K562 (cell line): Measurements from ENCODE around the gene GDF15. TPM values are rescaled to one million over a fixed set of nuclear protein-coding genes. Genes with fewer than 3 reads are reported as not detected.

Experiments used
- ATAC-seq: fragments of 200-7000 bp; cut with Tn5 transposase; 3 replicates; pipeline ENCODE4 v1.9.1; 2020; ENCODE audit warnings: moderate library complexity
- BruUV-seq: library from RNA; stranded (reverse); fragments of 400-500 nt; replicated peaks from 2 replicates; lab custom pipeline; 2021; lab: Mats Ljungman, UMichigan
- CTCF ChIA-PET: fragments of 300-600 bp; formaldehyde crosslinking; extraction: SDS; loops from one replicate; lab custom pipeline; 2021; ENCODE audit warnings: low intra/inter-chr PET ratio; lab: Yijun Ruan, JAX
- POLR2A ChIA-PET: fragments of 300-600, 350-650 bp; sonication (Branson Sonifier 250); formaldehyde crosslinking; extraction: SDS; loops from one replicate; lab custom pipeline; 2021; ENCODE audit warnings: antibody characterized with exemption, inconsistent platforms; lab: Yijun Ruan, JAX
- DNase-seq, 4 experiments: peaks; one replicate each; pipeline versions ENCODE4 v3.0.0 to v3.0.0-alpha.2; 2011 to 2018; ENCODE audit warnings: low spot score in 3 of 4, mixed read lengths in 3 of 4; ENCODE audit errors: extremely low read depth in 1 of 4
- FAIRE-seq: peaks from 2 replicates; lab custom pipeline; 2011; peaks lifted over from hg19 to GRCh38; lab: Jason Lieb, UNC
- H2AFZ ChIP-seq: 2 replicates; pipeline ENCODE4 v1.6.0; 2011; ENCODE audit warnings: low read depth, low read length, control low read depth, inconsistent platforms
- H3K27ac ChIP-seq: fragments of 200-600 bp; 3 replicates; pipeline ENCODE4 v1.8.0; 2011; ENCODE audit warnings: low read depth, mild to moderate bottlenecking, control low read depth, inconsistent platforms, low read length, moderate library complexity, mixed read lengths; ENCODE audit errors: extremely low read depth
- H3K27me3 ChIP-seq, 2 experiments: fragments of 300-600 bp in 1 of 2; 2 replicates in 1 of 2; 3 replicates in 1 of 2; pipeline versions ENCODE4 v1.6.0 to v1.8.0; 2011; ENCODE audit warnings: inconsistent platforms in 2 of 2, low read length in 2 of 2, mild to moderate bottlenecking in 1 of 2, mixed read lengths in 1 of 2, moderate library complexity in 1 of 2; ENCODE audit not compliant: control insufficient read depth in 2 of 2, insufficient read depth in 2 of 2
- H3K36me3 ChIP-seq: fragments of 300-600 bp; 3 replicates; pipeline ENCODE4 v1.8.0; 2011; ENCODE audit warnings: mild to moderate bottlenecking, low read length, inconsistent platforms; ENCODE audit not compliant: control insufficient read depth, insufficient read depth
- H3K4me1 ChIP-seq, 2 experiments: fragments of 200-600 bp in 1 of 2; replicated peaks in 1 of 2; 2 replicates in 1 of 2; 3 replicates in 1 of 2; pipeline versions ENCODE4 v1.5.1 to v1.8.0; 2011; ENCODE audit warnings: inconsistent platforms in 2 of 2, low read length in 2 of 2, mild to moderate bottlenecking in 1 of 2, mixed read lengths in 1 of 2, moderate library complexity in 1 of 2; ENCODE audit not compliant: control insufficient read depth in 2 of 2, insufficient read depth in 2 of 2
- H3K4me2 ChIP-seq: 2 replicates; pipeline ENCODE4 v1.6.1; 2011; ENCODE audit warnings: low read length, control low read depth, inconsistent platforms, mixed read lengths; ENCODE audit not compliant: insufficient read depth
- H3K4me3 ChIP-seq: fragments of 200-600 bp; sonication (generic), shearing (Covaris generic); 2 replicates; pipeline ENCODE4 v1.5.1; 2016; ENCODE audit warnings: control low read depth, inconsistent platforms
- H3K79me2 ChIP-seq: fragments of 200-600 bp; 3 replicates; pipeline ENCODE4 v1.8.0; 2011; ENCODE audit warnings: low read length, inconsistent platforms; ENCODE audit not compliant: control insufficient read depth, insufficient read depth
- H3K9ac ChIP-seq, 2 experiments: 2 replicates each; pipeline versions ENCODE4 v1.6.0 to v1.6.1; 2011; ENCODE audit warnings: low read depth in 2 of 2, low read length in 2 of 2, control low read depth in 1 of 2, inconsistent platforms in 1 of 2, mild to moderate bottlenecking in 1 of 2, mixed read lengths in 1 of 2; ENCODE audit not compliant: insufficient read depth in 1 of 2
- H3K9me1 ChIP-seq: one replicate; pipeline ENCODE4 v1.6.0; 2011; ENCODE audit warnings: inconsistent platforms, mild to moderate bottlenecking, low read length, moderate library complexity; ENCODE audit not compliant: control insufficient read depth, insufficient read depth
- H3K9me3 ChIP-seq: replicated peaks from 2 replicates; pipeline ENCODE4 v1.5.1; 2011; ENCODE audit warnings: low read depth, low read length, inconsistent platforms; ENCODE audit not compliant: control insufficient read depth, insufficient read depth
- H4K20me1 ChIP-seq: replicated peaks from 2 replicates; pipeline ENCODE4 v1.6.1; 2011; ENCODE audit warnings: low read length, inconsistent platforms, mixed read lengths; ENCODE audit not compliant: control insufficient read depth, insufficient read depth
- BRF1 ChIP-seq: IDR thresholded peaks from 3 replicates; pipeline ENCODE4 v1.6.1; 2011; ENCODE audit warnings: borderline replicate concordance, mild to moderate bottlenecking; ENCODE audit not compliant: insufficient read length; ENCODE audit errors: extremely low read depth
- FOXJ3 ChIP-seq: sonication (generic); formaldehyde crosslinking; IDR thresholded peaks from 2 replicates; pipeline ENCODE4 v1.4.0; 2020; ENCODE audit warnings: mild to moderate bottlenecking, missing genetic modification reagents
- MAFK ChIP-seq: IDR thresholded peaks from 2 replicates; pipeline ENCODE4 v1.6.1; 2011; ENCODE audit warnings: low read length, improper control_type of control experiment
- MBD2 ChIP-seq: sonication (generic); IDR thresholded peaks from 2 replicates; pipeline ENCODE4 v1.6.1; 2016; ENCODE audit warnings: low read depth, borderline replicate concordance
- NFXL1 ChIP-seq: fragments of 450-650 bp; formaldehyde crosslinking; IDR thresholded peaks from 2 replicates; pipeline ENCODE4 v1.4.0; 2021; ENCODE audit warnings: mild to moderate bottlenecking
- RBM25 ChIP-seq: fragments of 200-400 bp; formaldehyde crosslinking; IDR thresholded peaks from 2 replicates; pipeline ENCODE4 v1.6.1; 2018; ENCODE audit warnings: low read length, low read depth, moderate library complexity; ENCODE audit not compliant: severe bottlenecking
- SNRNP70 ChIP-seq: fragments of 200-400 bp; formaldehyde crosslinking; optimal IDR thresholded peaks from 2 replicates; pipeline ENCODE3; 2017; ENCODE audit warnings: low read depth, low read length
- TFAP4 ChIP-seq: sonication (generic); formaldehyde crosslinking; IDR thresholded peaks from 2 replicates; pipeline ENCODE4 v1.8.0; 2022; ENCODE audit warnings: missing genetic modification reagents, mild to moderate bottlenecking, moderate library complexity, borderline replicate concordance
- ZBTB5 ChIP-seq: fragments of 450-650 bp; IDR thresholded peaks from 2 replicates; pipeline ENCODE4 v1.6.1; 2017; ENCODE audit warnings: antibody characterized with exemption
- WGBS: fragments of 100-300 bp; shearing (Covaris generic); methylation state at CpG from one replicate; pipeline ENCODE4 v1.1.6; 2016; ENCODE audit warnings: low coverage, mixed read lengths; ENCODE audit not compliant: insufficient coverage; ENCODE audit errors: missing lambda C conversion rate; 5-methylcytosine and 5-hydroxymethylcytosine counted together
- in situ Hi-C: fragments of 300-500 bp; cut with MboI; formaldehyde crosslinking; loops from 4 replicates; pipeline ENCODE4 v1.15.0; 2018; ENCODE audit warnings: inconsistent platforms, mixed read lengths
- intact Hi-C: fragments of 100-400 bp; cut with micrococcal nuclease; formaldehyde crosslinking; loops from 2 replicates; pipeline ENCODE4 v1.14.2; 2022
- polyA plus RNA-seq, 8 experiments: library from polyadenylated mRNA; depleted of rRNA in 4 of 8; stranded (reverse) in 5 of 8; unstranded in 3 of 8; fragments of >200 nt; fragmentation: Nextera tagmentation in 2 of 8; fragmentation: Illumina TruSeq in 1 of 8; extraction: Ambion mirVana in 2 of 8; extraction: Trizol in 1 of 8; gene quantifications; 2 replicates each; pipeline versions ENCODE4 v1.2.1 to v1.2.3, GENCODE V29; 2011 to 2014; ENCODE audit warnings: inconsistent platforms in 1 of 8, missing spikeins in 1 of 8
- total RNA-seq, 7 experiments: library from RNA; depleted of rRNA in 6 of 7; stranded (reverse); fragments of >200 nt in 6 of 7; fragmentation: Illumina TruSeq in 2 of 7; extraction: Trizol in 2 of 7; gene quantifications; 2 replicates each; pipeline versions ENCODE4 v1.2.1 to v1.2.3, GENCODE V29; 2011 to 2021; ENCODE audit warnings: low replicate concordance in 1 of 7
- TF ChIP-seq, protein P1 (sequence below), 3 experiments: fragments of 200-800 bp in 1 of 3; fragments of 250-450 bp in 1 of 3; fragments of 450-650 bp in 1 of 3; sonication (Bioruptor Pico) in 1 of 3; sonication (Bioruptor generic) in 1 of 3; formaldehyde crosslinking in 1 of 3; IDR thresholded peaks; 2 replicates each; pipeline versions ENCODE4 v1.6.1 to v1.8.0; 2016 to 2022; ENCODE audit warnings: mild to moderate bottlenecking in 2 of 3, missing genetic modification characterization in 2 of 3, missing compliant biosample characterization in 1 of 3, moderate library complexity in 1 of 3

GDF15 gene
- total and polyA plus RNA-seq, 9 of the 15 experiments (the other 6 are each of a cell fraction or from before 2014, with no cell fraction given): 2.3 to 82.4 (median 12.5) TPM

GRCh38 chr19:18425515-18426415 is 39.8 kb downstream of the GDF15 start:
- ATAC-seq (no peak), FAIRE-seq (no peak), DNase-seq (peak in 1 of 4 experiments; percentile 45)
- H2AFZ ChIP-seq: no peak overlapping the region
- ChIA-PET CTCF (no interaction called here), POLR2A (interaction anchor here (0.6 to 1.0 kb wide), 4 partner anchors 8 to 146 kb away, joined by 3 to 5 read pairs (median 4); no protein-coding TSS in a partner anchor)
- H3K4me3 ChIP-seq: no peak overlapping the region
- H3K9me1 ChIP-seq: no peaks in the 10 kb centered on the region
- 63% methylated on average over 14 of the region's 18 CpGs for WGBS
- H3K36me3 ChIP-seq: peaks cover 68% of the 10 kb centered on the region; the same call in 2 of the 3 replicates
- H3K27ac ChIP-seq: peak overlapping the region; percentile 28; the same call in 1 of the 3 replicates
- H3K4me1 ChIP-seq: peaks cover 35 to 98% of the 10 kb centered on the region in 2 experiments
- in situ Hi-C loops (no loop called here), intact Hi-C loops (no loop called here)
- no peaks in the 10 kb centered on the region for H3K27me3 ChIP-seq
- no TSS peak for BruUV-seq
- peaks cover 22% of the 10 kb centered on the region for H4K20me1 ChIP-seq
- no peaks in the 10 kb centered on the region for H3K9me3 ChIP-seq
- H3K9ac ChIP-seq: peak overlapping the region in 1 of 2 experiments; percentile 68; a peak in 2 of 4 replicates
- no peak overlapping the region for H3K4me2 ChIP-seq
- H3K79me2 ChIP-seq: peaks cover 80% of the 10 kb centered on the region
- TF ChIP-seq TFAP4 (peak; percentile 46), RBM25 (no peak), MAFK (no peak), SNRNP70 (no peak), FOXJ3 (no peak), NFXL1 (CRISPR knock-in tag) (no peak), MBD2 (no peak), BRF1 (no peak), ZBTB5 (no peak)
- TF ChIP-seq, protein P1, sequence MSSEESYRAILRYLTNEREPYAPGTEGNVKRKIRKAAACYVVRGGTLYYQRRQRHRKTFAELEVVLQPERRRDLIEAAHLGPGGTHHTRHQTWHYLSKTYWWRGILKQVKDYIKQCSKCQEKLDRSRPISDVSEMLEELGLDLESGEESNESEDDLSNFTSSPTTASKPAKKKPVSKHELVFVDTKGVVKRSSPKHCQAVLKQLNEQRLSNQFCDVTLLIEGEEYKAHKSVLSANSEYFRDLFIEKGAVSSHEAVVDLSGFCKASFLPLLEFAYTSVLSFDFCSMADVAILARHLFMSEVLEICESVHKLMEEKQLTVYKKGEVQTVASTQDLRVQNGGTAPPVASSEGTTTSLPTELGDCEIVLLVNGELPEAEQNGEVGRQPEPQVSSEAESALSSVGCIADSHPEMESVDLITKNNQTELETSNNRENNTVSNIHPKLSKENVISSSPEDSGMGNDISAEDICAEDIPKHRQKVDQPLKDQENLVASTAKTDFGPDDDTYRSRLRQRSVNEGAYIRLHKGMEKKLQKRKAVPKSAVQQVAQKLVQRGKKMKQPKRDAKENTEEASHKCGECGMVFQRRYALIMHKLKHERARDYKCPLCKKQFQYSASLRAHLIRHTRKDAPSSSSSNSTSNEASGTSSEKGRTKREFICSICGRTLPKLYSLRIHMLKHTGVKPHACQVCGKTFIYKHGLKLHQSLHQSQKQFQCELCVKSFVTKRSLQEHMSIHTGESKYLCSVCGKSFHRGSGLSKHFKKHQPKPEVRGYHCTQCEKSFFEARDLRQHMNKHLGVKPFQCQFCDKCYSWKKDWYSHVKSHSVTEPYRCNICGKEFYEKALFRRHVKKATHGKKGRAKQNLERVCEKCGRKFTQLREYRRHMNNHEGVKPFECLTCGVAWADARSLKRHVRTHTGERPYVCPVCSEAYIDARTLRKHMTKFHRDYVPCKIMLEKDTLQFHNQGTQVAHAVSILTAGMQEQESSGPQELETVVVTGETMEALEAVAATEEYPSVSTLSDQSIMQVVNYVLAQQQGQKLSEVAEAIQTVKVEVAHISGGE (CRISPR knock-in tag; IDR thresholded peaks at IDR 0.05): no peak
